Dendritic cell treated with granulocyte-macrophage colony-stimulating factor and Interleukin-4, amounts not matched to agents 40 ng/mL and 50 ng/mL, for 4 days (primary cell): ENCODE measurements around the gene TMEM54.
A peak's percentile ranks its signal among the peaks of the same experiment; 100 is the strongest.

Experiments
- H3K27ac Mint-ChIP-seq: one replicate; pipeline ENCODE4 v1.8.0; 2022; ENCODE audit warnings: mild to moderate bottlenecking, mixed read lengths
- H3K27me3 Mint-ChIP-seq: one replicate; pipeline ENCODE4 v1.8.0; 2022; ENCODE audit warnings: mild to moderate bottlenecking, mixed read lengths
- H3K36me3 Mint-ChIP-seq: one replicate; pipeline ENCODE4 v1.8.0; 2022; ENCODE audit warnings: low read depth, mixed read lengths
- H3K4me1 Mint-ChIP-seq: one replicate; pipeline ENCODE4 v1.8.0; 2022; ENCODE audit warnings: low read depth, mixed read lengths
- H3K4me3 Mint-ChIP-seq: one replicate; pipeline ENCODE4 v1.8.0; 2022; ENCODE audit warnings: mild to moderate bottlenecking, moderate library complexity, mixed read lengths
- H3K9me3 Mint-ChIP-seq: one replicate; pipeline ENCODE4 v1.8.0; 2022; ENCODE audit warnings: mixed read lengths
- intact Hi-C: fragments of 100-400 bp; cut with micrococcal nuclease; formaldehyde crosslinking; loops from one replicate; pipeline ENCODE4 v1.15.0; 2022

Gene TMEM54

GRCh38 chr1:32900956-32901822 lies at the start of gene TMEM54:
TMEM54 (minus strand) TSS chr1:32901389; CDS start chr1:32901238, 151 bp downstream.
- H3K27ac Mint-ChIP-seq, result no peak within 1 kb of the TSS
- H3K9me3 Mint-ChIP-seq, result no peaks in the 10 kb centered on the region
- peaks cover 76% of the 10 kb centered on the region for H3K27me3 Mint-ChIP-seq

GRCh38 chr1:32949519-32949918 lies 48.3 kb upstream of the TMEM54 start:
- intact Hi-C loops, result no loop called here
- H3K27me3 Mint-ChIP-seq, result no peaks in the 10 kb centered on the region
- H3K4me3 Mint-ChIP-seq, result no peak overlapping the region
- no peaks in the 10 kb centered on the region for H3K9me3 Mint-ChIP-seq
- peaks cover 48% of the 10 kb centered on the region for H3K4me1 Mint-ChIP-seq
- H3K36me3 Mint-ChIP-seq, result peaks cover 100% of the 10 kb centered on the region
- no peak overlapping the region for H3K27ac Mint-ChIP-seq

More at GRCh38 chr1:32900956-32901822, at the start of gene TMEM54:
- Mint-ChIP-seq H3K36me3 (no peaks in the 10 kb centered on the region), H3K4me1 (no peaks in the 10 kb centered on the region), H3K4me3 (peak within 1 kb of the TSS; percentile 60)
- intact Hi-C loops, result no loop called here

GRCh38 chr1:32948905-32949304 lies 47.7 kb upstream of the TMEM54 start:
- H3K27ac Mint-ChIP-seq, result no peak overlapping the region
- no peaks in the 10 kb centered on the region for H3K27me3 Mint-ChIP-seq
- intact Hi-C loops, result no loop called here
- H3K4me3 Mint-ChIP-seq, result no peak overlapping the region
- no peaks in the 10 kb centered on the region for H3K9me3 Mint-ChIP-seq
- H3K4me1 Mint-ChIP-seq, result peaks cover 48% of the 10 kb centered on the region
- peaks cover 100% of the 10 kb centered on the region for H3K36me3 Mint-ChIP-seq

- no peaks in the 10 kb centered on the region for H3K9me3 Mint-ChIP-seq
Observed at GRCh38 chr1:32948390-32948722, 47.2 kb upstream of the TMEM54 start.

GRCh38 chr1:32947669-32948389 lies 46.6 kb upstream of the TMEM54 start:
- H3K9me3 Mint-ChIP-seq, result no peaks in the 10 kb centered on the region
- H3K27me3 Mint-ChIP-seq, result no peaks in the 10 kb centered on the region
- no peak overlapping the region for H3K27ac Mint-ChIP-seq
- intact Hi-C loops, result no loop called here
- no peak overlapping the region for H3K4me3 Mint-ChIP-seq
- peaks cover 100% of the 10 kb centered on the region for H3K36me3 Mint-ChIP-seq
- H3K4me1 Mint-ChIP-seq, result peaks cover 52% of the 10 kb centered on the region

More at GRCh38 chr1:32948390-32948722, 47.2 kb upstream of the TMEM54 start:
- Mint-ChIP-seq H3K4me3 (no peak overlapping the region), H3K36me3 (peaks cover 100% of the 10 kb centered on the region), H3K27ac (no peak overlapping the region), H3K4me1 (peaks cover 52% of the 10 kb centered on the region), H3K27me3 (no peaks in the 10 kb centered on the region)
- intact Hi-C loops, result no loop called here

- Mint-ChIP-seq H3K36me3 (peaks cover 100% of the 10 kb centered on the region), H3K4me3 (no peak overlapping the region), H3K9me3 (no peaks in the 10 kb centered on the region), H3K4me1 (peaks cover 56% of the 10 kb centered on the region), H3K27me3 (no peaks in the 10 kb centered on the region), H3K27ac (no peak overlapping the region)
- intact Hi-C loops, result no loop called here
Observed at GRCh38 chr1:32946413-32946812, 45.2 kb upstream of the TMEM54 start.

- H3K4me1 Mint-ChIP-seq, result peaks cover 65% of the 10 kb centered on the region
- H3K4me3 Mint-ChIP-seq, result no peak overlapping the region
- peaks cover 100% of the 10 kb centered on the region for H3K36me3 Mint-ChIP-seq
- no peaks in the 10 kb centered on the region for H3K9me3 Mint-ChIP-seq
- no peaks in the 10 kb centered on the region for H3K27me3 Mint-ChIP-seq
- no peak overlapping the region for H3K27ac Mint-ChIP-seq
- intact Hi-C loops, result no loop called here
Observed at GRCh38 chr1:32944180-32944579, 43.0 kb upstream of the TMEM54 start.

- intact Hi-C loops, result loop anchor here (10.0 kb wide), 1 partner anchor 145 kb away; the partner anchor contains the start of gene AZIN2
- no peaks in the 10 kb centered on the region for H3K27me3 Mint-ChIP-seq
- peaks cover 100% of the 10 kb centered on the region for H3K36me3 Mint-ChIP-seq
- H3K4me3 Mint-ChIP-seq, result peak overlapping the region; percentile 46
- H3K4me1 Mint-ChIP-seq, result peaks cover 82% of the 10 kb centered on the region
- no peaks in the 10 kb centered on the region for H3K9me3 Mint-ChIP-seq
- H3K27ac Mint-ChIP-seq, result peak overlapping the region; percentile 70
Observed at GRCh38 chr1:32939655-32940371, 38.6 kb upstream of the TMEM54 start.

GRCh38 chr1:32937061-32937460 lies 35.9 kb upstream of the TMEM54 start:
- no peak overlapping the region for H3K4me3 Mint-ChIP-seq
- peaks cover 58% of the 10 kb centered on the region for H3K4me1 Mint-ChIP-seq
- intact Hi-C loops, result loop anchor here (10.0 kb wide), 1 partner anchor 148 kb away; the partner anchor contains the start of gene AZIN2
- H3K27me3 Mint-ChIP-seq, result no peaks in the 10 kb centered on the region
- H3K9me3 Mint-ChIP-seq, result no peaks in the 10 kb centered on the region
- no peak overlapping the region for H3K27ac Mint-ChIP-seq
- H3K36me3 Mint-ChIP-seq, result peaks cover 99% of the 10 kb centered on the region

- Mint-ChIP-seq H3K4me3 (no peak overlapping the region), H3K27ac (peak overlapping the region; percentile 45)
Observed at GRCh38 chr1:32934535-32934934, 33.3 kb upstream of the TMEM54 start.

GRCh38 chr1:32933742-32934322 lies 32.6 kb upstream of the TMEM54 start:
- Mint-ChIP-seq H3K27ac (peak overlapping the region; percentile 45), H3K36me3 (peaks cover 67% of the 10 kb centered on the region), H3K4me1 (peaks cover 30% of the 10 kb centered on the region), H3K9me3 (no peaks in the 10 kb centered on the region), H3K27me3 (no peaks in the 10 kb centered on the region), H3K4me3 (no peak overlapping the region)
- intact Hi-C loops, result loop anchor here (10.0 kb wide), 1 partner anchor 151 kb away; the partner anchor contains the start of gene AZIN2

More at GRCh38 chr1:32934535-32934934, 33.3 kb upstream of the TMEM54 start:
- intact Hi-C loops, result loop anchor here (10.0 kb wide), 1 partner anchor 150 kb away; the partner anchor contains the start of gene AZIN2
- Mint-ChIP-seq H3K9me3 (no peaks in the 10 kb centered on the region), H3K27me3 (no peaks in the 10 kb centered on the region), H3K4me1 (peaks cover 37% of the 10 kb centered on the region), H3K36me3 (peaks cover 74% of the 10 kb centered on the region)

GRCh38 chr1:32931760-32932159 lies 30.6 kb upstream of the TMEM54 start:
- Mint-ChIP-seq H3K4me1 (peaks cover 12% of the 10 kb centered on the region), H3K27me3 (peaks cover 5% of the 10 kb centered on the region), H3K4me3 (no peak overlapping the region), H3K27ac (no peak overlapping the region), H3K36me3 (peaks cover 46% of the 10 kb centered on the region), H3K9me3 (no peaks in the 10 kb centered on the region)
- intact Hi-C loops, result loop anchor here (10.0 kb wide), 1 partner anchor 153 kb away; the partner anchor contains the start of gene AZIN2

GRCh38 chr1:32929366-32929765 lies 28.2 kb upstream of the TMEM54 start:
- Mint-ChIP-seq H3K4me1 (peaks cover 21% of the 10 kb centered on the region), H3K27me3 (peaks cover 28% of the 10 kb centered on the region), H3K36me3 (peaks cover 22% of the 10 kb centered on the region), H3K4me3 (no peak overlapping the region), H3K27ac (no peak overlapping the region), H3K9me3 (no peaks in the 10 kb centered on the region)
- intact Hi-C loops, result no loop called here
